ENCODE measurements around the gene RFX8. TPM values are rescaled to one million over a fixed set of nuclear protein-coding genes. Genes with fewer than 3 reads are reported as not detected.

Gene RFX8
- polyA plus RNA-seq, 1 experiment: 1.8 TPM

DNA sequence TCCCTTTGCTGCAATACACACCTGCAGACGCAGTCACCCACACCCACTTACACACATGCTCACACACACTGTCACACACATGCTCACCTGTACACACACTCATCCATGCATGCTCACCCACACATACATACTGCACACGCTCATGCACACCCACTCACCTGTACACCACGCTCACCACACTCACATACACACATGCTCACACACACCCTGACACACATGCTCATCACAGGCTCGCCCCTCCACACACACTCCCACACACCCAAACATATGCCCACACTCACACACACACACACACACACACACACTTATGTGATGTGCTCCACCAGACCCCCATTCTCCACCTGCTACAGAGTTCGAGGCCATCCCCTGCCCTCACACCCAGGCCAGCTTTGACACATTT is 64.8 kb downstream of the RFX8 start:
- Histone ChIP-seq H3K9me3 (ENCODE audit: control insufficient read depth, insufficient read depth, low read length) (no peaks in the 10 kb centered on the region), H3K4me3 (ENCODE audit: low read depth, low read length) (no peak overlapping the region), H3K27ac (ENCODE audit: low read depth, low read length) (no peak overlapping the region), H3K27me3 (ENCODE audit: control insufficient read depth, insufficient read depth, low read length) (no peaks in the 10 kb centered on the region)
- ChIA-PET CTCF (interaction anchor here (0.6 to 1.3 kb wide), 3 partner anchors 9 to 421 kb away, joined by 3 to 5 read pairs (median 3); no protein-coding TSS in a partner anchor), POLR2A (no interaction called here)
- no peak for DNase-seq (ENCODE audit: low read depth, low spot score)
- no peak for TF ChIP-seq CTCF (IDR thresholded peaks at IDR 0.05; ENCODE audit: low read depth, low read length)

DNA sequence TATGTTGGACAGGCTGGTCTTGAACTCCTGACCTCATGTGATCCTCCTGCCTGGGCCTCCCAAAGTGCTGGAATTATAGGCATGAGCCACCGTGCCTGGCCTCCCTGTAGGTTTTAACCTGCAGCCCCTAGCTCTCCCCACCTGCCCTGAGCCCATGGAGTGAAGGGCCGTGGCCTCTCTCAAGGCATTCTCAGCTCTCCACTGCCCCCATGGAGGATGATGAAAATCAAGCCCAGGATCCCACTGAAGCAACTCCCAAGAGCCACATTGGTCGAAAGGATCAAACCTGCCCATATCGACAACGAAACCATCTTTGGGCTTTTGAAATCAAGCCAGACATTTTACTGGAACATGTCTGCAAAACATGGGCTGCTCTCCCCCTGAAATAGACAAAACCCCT is 65.2 kb downstream of the RFX8 start:
- Histone ChIP-seq H3K4me3 (ENCODE audit: low read depth, low read length) (no peak overlapping the region), H3K27ac (ENCODE audit: low read depth, low read length) (no peak overlapping the region), H3K27me3 (ENCODE audit: control insufficient read depth, insufficient read depth, low read length) (no peaks in the 10 kb centered on the region), H3K9me3 (ENCODE audit: control insufficient read depth, insufficient read depth, low read length) (no peaks in the 10 kb centered on the region)
- ChIA-PET POLR2A (no interaction called here), CTCF (interaction anchor here (1.3 to 3.5 kb wide), 3 partner anchors 9 to 68 kb away, joined by 4 to 12 read pairs (median 5); no protein-coding TSS in a partner anchor)
- TF ChIP-seq CTCF (IDR thresholded peaks at IDR 0.05; ENCODE audit: low read depth, low read length): no peak
- DNase-seq (ENCODE audit: low read depth, low spot score): no peak

- CTCF ChIA-PET: interaction anchor here (0.8 to 3.5 kb wide), 3 partner anchors 10 to 438 kb away, joined by 3 to 12 read pairs (median 4); no protein-coding TSS in a partner anchor
Measured at GRCh38 chr2:101408925-101409324, 66.0 kb downstream of the RFX8 start.

GRCh38 chr2:101405351-101405899 is 69.5 kb downstream of the RFX8 start:
- Histone ChIP-seq H3K4me3 (ENCODE audit: low read depth, low read length) (no peak overlapping the region), H3K9me3 (ENCODE audit: control insufficient read depth, insufficient read depth, low read length) (no peaks in the 10 kb centered on the region), H3K27ac (ENCODE audit: low read depth, low read length) (no peak overlapping the region), H3K27me3 (ENCODE audit: control insufficient read depth, insufficient read depth, low read length) (no peaks in the 10 kb centered on the region)
- no peak for DNase-seq (ENCODE audit: low read depth, low spot score)
- ChIA-PET POLR2A (no interaction called here), CTCF (interaction anchor here (1.4 kb wide), 1 partner anchor 14 kb away, joined by 5 read pairs; no protein-coding TSS in a partner anchor)
- no peak for TF ChIP-seq CTCF (IDR thresholded peaks at IDR 0.05; ENCODE audit: low read depth, low read length)

More at GRCh38 chr2:101408925-101409324, 66.0 kb downstream of the RFX8 start:
- no peak for DNase-seq (ENCODE audit: low read depth, low spot score)
- Histone ChIP-seq H3K27me3 (ENCODE audit: control insufficient read depth, insufficient read depth, low read length) (no peaks in the 10 kb centered on the region), H3K9me3 (ENCODE audit: control insufficient read depth, insufficient read depth, low read length) (no peaks in the 10 kb centered on the region), H3K4me3 (ENCODE audit: low read depth, low read length) (no peak overlapping the region), H3K27ac (ENCODE audit: low read depth, low read length) (no peak overlapping the region)
- POLR2A ChIA-PET: no interaction called here
- no peak for TF ChIP-seq CTCF (IDR thresholded peaks at IDR 0.05; ENCODE audit: low read depth, low read length)

- no peak for TF ChIP-seq CTCF (IDR thresholded peaks at IDR 0.05; ENCODE audit: low read depth, low read length)
- POLR2A ChIA-PET: no interaction called here
- no peaks in the 10 kb centered on the region for H3K27me3 ChIP-seq (ENCODE audit: control insufficient read depth, insufficient read depth, low read length)
- H3K27ac ChIP-seq (ENCODE audit: low read depth, low read length): no peak overlapping the region
- no peaks in the 10 kb centered on the region for H3K9me3 ChIP-seq (ENCODE audit: control insufficient read depth, insufficient read depth, low read length)
- CTCF ChIA-PET: no interaction called here
- DNase-seq (ENCODE audit: low read depth, low spot score): no peak
- no peak overlapping the region for H3K4me3 ChIP-seq (ENCODE audit: low read depth, low read length)
Measured at GRCh38 chr2:101403745-101404144, 71.2 kb downstream of the RFX8 start.
